ENCODE results near the gene ZBTB26.

GRCh38 chr9:122975196-122975595 lies 43.9 kb upstream of the ZBTB26 start:
- no peak for TF ChIP-seq CTCF (IDR thresholded peaks at IDR 0.05)
- no peak for TF ChIP-seq POLR2A (IDR thresholded peaks at IDR 0.05)

Data from uterus (tissue), 2 donors.